Progenitor cell of endocrine pancreas (in vitro differentiated cells): Measurements from ENCODE around the gene TOMM40. TPM values are rescaled to one million over a fixed set of nuclear protein-coding genes. Genes with fewer than 3 reads are reported as not detected.

Source experiments
- DNase-seq: peaks from one replicate; pipeline ENCODE4 v3.0.0; 2021; ENCODE audit warnings: low spot score; ENCODE audit not compliant: unreplicated experiment
- H3K27ac Mint-ChIP-seq: 2 replicates; pipeline ENCODE4 v1.8.0; 2021; ENCODE audit warnings: mild to moderate bottlenecking, moderate library complexity, mixed read lengths
- H3K27me3 Mint-ChIP-seq: 2 replicates; pipeline ENCODE4 v1.8.0; 2021; ENCODE audit warnings: mixed read lengths
- H3K36me3 Mint-ChIP-seq: 2 replicates; pipeline ENCODE4 v1.8.0; 2022; ENCODE audit warnings: mixed read lengths; ENCODE audit not compliant: insufficient read depth
- H3K4me1 Mint-ChIP-seq: 2 replicates; pipeline ENCODE4 v1.8.0; 2021; ENCODE audit warnings: low read depth, mixed read lengths
- H3K4me3 Mint-ChIP-seq: 2 replicates; pipeline ENCODE4 v1.8.0; 2021; ENCODE audit warnings: low read depth, mild to moderate bottlenecking, moderate library complexity, mixed read lengths
- H3K9me3 Mint-ChIP-seq: 2 replicates; pipeline ENCODE4 v1.8.0; 2021; ENCODE audit warnings: low read depth, mixed read lengths
- CTCF ChIP-seq: fragments of 200-600 bp; sonication (generic); IDR thresholded peaks from one replicate; pipeline ENCODE4 v1.5.0; 2021; ENCODE audit warnings: antibody characterized with exemption, mild to moderate bottlenecking; ENCODE audit not compliant: unreplicated experiment
- total RNA-seq: library from RNA; stranded (reverse); gene quantifications from 2 replicates; pipeline ENCODE4 v1.2.1, GENCODE V29; 2021

The TOMM40 gene
- total RNA-seq, 1 donor from 2014 or later: 63.0 TPM

GRCh38 chr19:44904426-44904994 is 13.5 kb downstream of the TOMM40 start:
- peak; percentile 33 for TF ChIP-seq CTCF
- no peaks in the 10 kb centered on the region for H3K9me3 Mint-ChIP-seq
- no peak overlapping the region for H3K4me3 Mint-ChIP-seq
- H3K27ac Mint-ChIP-seq: no peak overlapping the region
- H3K36me3 Mint-ChIP-seq: peaks cover 11% of the 10 kb centered on the region
- H3K27me3 Mint-ChIP-seq: no peaks in the 10 kb centered on the region
- H3K4me1 Mint-ChIP-seq: peaks cover 13% of the 10 kb centered on the region
- DNase-seq: no peak

- Mint-ChIP-seq H3K27ac (peak within 1 kb of the TSS; percentile 95), H3K27me3 (no peaks in the 10 kb centered on the region), H3K36me3 (peaks cover 10% of the 10 kb centered on the region), H3K4me3 (peak within 1 kb of the TSS; percentile 85), H3K9me3 (no peaks in the 10 kb centered on the region), H3K4me1 (peaks cover 16% of the 10 kb centered on the region)
- TF ChIP-seq CTCF: no peak
- DNase-seq: no peak
These were observed 14.5 kb downstream of the TOMM40 start, which contains the start of gene APOE for GRCh38 chr19:44905437-44906160. Gene APOE, plus strand, starts transcription at chr19:44905796. Its CDS starts 829 bp downstream, at chr19:44906625.

- Mint-ChIP-seq H3K27me3 (peaks cover 6% of the 10 kb centered on the region), H3K27ac (no peak overlapping the region), H3K36me3 (peaks cover 8% of the 10 kb centered on the region), H3K4me1 (peaks cover 19% of the 10 kb centered on the region), H3K4me3 (no peak overlapping the region), H3K9me3 (no peaks in the 10 kb centered on the region)
- TF ChIP-seq CTCF: no peak
- DNase-seq: no peak
These were observed 16.6 kb downstream of the TOMM40 start for GRCh38 chr19:44907613-44908012.

- Mint-ChIP-seq H3K4me3 (no peak overlapping the region), H3K27ac (no peak overlapping the region), H3K27me3 (peaks cover 6% of the 10 kb centered on the region), H3K4me1 (peaks cover 22% of the 10 kb centered on the region), H3K36me3 (peaks cover 7% of the 10 kb centered on the region), H3K9me3 (no peaks in the 10 kb centered on the region)
- no peak for DNase-seq
- no peak for TF ChIP-seq CTCF
These were observed 17.2 kb downstream of the TOMM40 start for GRCh38 chr19:44908074-44908835.

- Mint-ChIP-seq H3K36me3 (peaks cover 5% of the 10 kb centered on the region), H3K27ac (no peak overlapping the region), H3K4me3 (no peak overlapping the region), H3K27me3 (peaks cover 6% of the 10 kb centered on the region), H3K9me3 (no peaks in the 10 kb centered on the region), H3K4me1 (peaks cover 26% of the 10 kb centered on the region)
- TF ChIP-seq CTCF: no peak
- DNase-seq: no peak
These were observed 17.8 kb downstream of the TOMM40 start for GRCh38 chr19:44908836-44909261.
